ENCODE data around the gene INPP5A.

GRCh38 chr10:132489704-132490534 lies 47.7 kb upstream of the INPP5A start:
- TF ChIP-seq EZH2 (IDR thresholded peaks at IDR 0.05) (no peak), FOSL1 (IDR thresholded peaks at IDR 0.05; ENCODE audit: low read depth) (no peak), POLR2AphosphoS5 (IDR thresholded peaks at IDR 0.05; ENCODE audit: low read depth, low read length) (no peak), POLR2A (IDR thresholded peaks at IDR 0.05; ENCODE audit: borderline replicate concordance, extremely low read depth, insufficient read depth, insufficient read length) (no peak), EZH2phosphoT487 (IDR thresholded peaks at IDR 0.05; ENCODE audit: borderline replicate concordance) (no peak), SRF (IDR thresholded peaks at IDR 0.05; ENCODE audit: low read depth) (no peak), SP1 (IDR thresholded peaks at IDR 0.05; ENCODE audit: low read depth) (no peak), ELF1 (IDR thresholded peaks at IDR 0.05; ENCODE audit: borderline replicate concordance, low read depth) (no peak), TCF7L2 (IDR thresholded peaks at IDR 0.05; ENCODE audit: borderline replicate concordance, extremely low read depth, insufficient read depth, insufficient read length) (no peak), CEBPB (IDR thresholded peaks at IDR 0.05; ENCODE audit: low read depth) (no peak)
- TF ChIP-seq, protein P1, sequence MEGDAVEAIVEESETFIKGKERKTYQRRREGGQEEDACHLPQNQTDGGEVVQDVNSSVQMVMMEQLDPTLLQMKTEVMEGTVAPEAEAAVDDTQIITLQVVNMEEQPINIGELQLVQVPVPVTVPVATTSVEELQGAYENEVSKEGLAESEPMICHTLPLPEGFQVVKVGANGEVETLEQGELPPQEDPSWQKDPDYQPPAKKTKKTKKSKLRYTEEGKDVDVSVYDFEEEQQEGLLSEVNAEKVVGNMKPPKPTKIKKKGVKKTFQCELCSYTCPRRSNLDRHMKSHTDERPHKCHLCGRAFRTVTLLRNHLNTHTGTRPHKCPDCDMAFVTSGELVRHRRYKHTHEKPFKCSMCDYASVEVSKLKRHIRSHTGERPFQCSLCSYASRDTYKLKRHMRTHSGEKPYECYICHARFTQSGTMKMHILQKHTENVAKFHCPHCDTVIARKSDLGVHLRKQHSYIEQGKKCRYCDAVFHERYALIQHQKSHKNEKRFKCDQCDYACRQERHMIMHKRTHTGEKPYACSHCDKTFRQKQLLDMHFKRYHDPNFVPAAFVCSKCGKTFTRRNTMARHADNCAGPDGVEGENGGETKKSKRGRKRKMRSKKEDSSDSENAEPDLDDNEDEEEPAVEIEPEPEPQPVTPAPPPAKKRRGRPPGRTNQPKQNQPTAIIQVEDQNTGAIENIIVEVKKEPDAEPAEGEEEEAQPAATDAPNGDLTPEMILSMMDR (IDR thresholded peaks at IDR 0.05 in 2 of 3, conservative IDR thresholded peaks at IDR 0.05 in 1 of 3; ENCODE audit: borderline replicate concordance in 1 of 3, insufficient read depth in 1 of 3, low read depth in 2 of 3, low read length in 2 of 3) = no peak
